ENCODE measurements around the gene OAT. TPM values are rescaled to one million over a fixed set of nuclear protein-coding genes. Genes with fewer than 3 reads are reported as not detected.

Gene OAT
- total RNA-seq, 1 donor from 2014 or later = 54.2 TPM

DNA sequence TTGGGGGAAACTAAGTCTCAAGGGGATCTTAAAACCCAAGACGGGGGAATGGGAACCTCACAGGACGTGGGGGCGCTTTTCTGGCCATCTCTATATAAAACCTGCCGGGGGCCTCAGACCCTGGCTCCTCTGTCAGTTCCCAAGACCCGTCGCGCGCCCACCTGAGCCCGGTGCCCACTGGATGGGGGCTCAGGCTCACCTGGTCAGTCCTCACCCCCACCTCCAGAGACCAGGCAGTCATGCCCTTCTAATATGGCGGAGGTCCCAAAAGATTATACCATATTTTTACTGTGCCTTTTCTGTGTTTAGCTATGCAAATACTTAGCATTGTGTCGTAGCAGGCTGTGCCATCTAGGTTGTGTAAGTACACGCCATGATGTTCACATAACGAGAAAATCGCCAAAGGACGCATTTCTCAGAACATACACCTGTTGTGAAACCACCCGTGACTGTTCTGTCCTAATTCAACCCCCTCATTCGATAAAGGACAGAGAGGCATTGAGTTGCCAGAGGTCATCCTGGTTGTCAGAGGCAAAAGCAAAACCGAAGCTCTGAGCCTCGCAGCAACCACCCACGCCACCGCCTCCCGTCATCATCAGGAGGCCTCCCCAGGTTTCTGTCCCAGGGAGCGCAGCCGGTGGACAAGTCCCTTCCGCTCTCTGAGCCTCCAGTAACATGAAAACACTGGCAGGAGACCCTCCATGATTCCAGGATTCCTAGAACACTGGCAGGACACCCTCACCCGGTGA, 28.9 kb downstream of the OAT start:
- no peak for ATAC-seq
- Histone ChIP-seq H3K4me1 (peaks cover 13% of the 10 kb centered on the region), H3K27me3 (ENCODE audit: low read depth) (no peaks in the 10 kb centered on the region), H3K27ac (no peak overlapping the region), H3K36me3 (no peaks in the 10 kb centered on the region), H3K9me3 (no peaks in the 10 kb centered on the region), H3K4me3 (peak overlapping the region; percentile 64)
- no peak for DNase-seq
- intact Hi-C loops (cut with DNase I) = loop anchor here (5.0 kb wide), 1 partner anchor 392 kb away; no protein-coding TSS in a partner anchor
- TF ChIP-seq, protein P1, sequence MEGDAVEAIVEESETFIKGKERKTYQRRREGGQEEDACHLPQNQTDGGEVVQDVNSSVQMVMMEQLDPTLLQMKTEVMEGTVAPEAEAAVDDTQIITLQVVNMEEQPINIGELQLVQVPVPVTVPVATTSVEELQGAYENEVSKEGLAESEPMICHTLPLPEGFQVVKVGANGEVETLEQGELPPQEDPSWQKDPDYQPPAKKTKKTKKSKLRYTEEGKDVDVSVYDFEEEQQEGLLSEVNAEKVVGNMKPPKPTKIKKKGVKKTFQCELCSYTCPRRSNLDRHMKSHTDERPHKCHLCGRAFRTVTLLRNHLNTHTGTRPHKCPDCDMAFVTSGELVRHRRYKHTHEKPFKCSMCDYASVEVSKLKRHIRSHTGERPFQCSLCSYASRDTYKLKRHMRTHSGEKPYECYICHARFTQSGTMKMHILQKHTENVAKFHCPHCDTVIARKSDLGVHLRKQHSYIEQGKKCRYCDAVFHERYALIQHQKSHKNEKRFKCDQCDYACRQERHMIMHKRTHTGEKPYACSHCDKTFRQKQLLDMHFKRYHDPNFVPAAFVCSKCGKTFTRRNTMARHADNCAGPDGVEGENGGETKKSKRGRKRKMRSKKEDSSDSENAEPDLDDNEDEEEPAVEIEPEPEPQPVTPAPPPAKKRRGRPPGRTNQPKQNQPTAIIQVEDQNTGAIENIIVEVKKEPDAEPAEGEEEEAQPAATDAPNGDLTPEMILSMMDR (IDR thresholded peaks at IDR 0.05) = peak; percentile 15

DNA sequence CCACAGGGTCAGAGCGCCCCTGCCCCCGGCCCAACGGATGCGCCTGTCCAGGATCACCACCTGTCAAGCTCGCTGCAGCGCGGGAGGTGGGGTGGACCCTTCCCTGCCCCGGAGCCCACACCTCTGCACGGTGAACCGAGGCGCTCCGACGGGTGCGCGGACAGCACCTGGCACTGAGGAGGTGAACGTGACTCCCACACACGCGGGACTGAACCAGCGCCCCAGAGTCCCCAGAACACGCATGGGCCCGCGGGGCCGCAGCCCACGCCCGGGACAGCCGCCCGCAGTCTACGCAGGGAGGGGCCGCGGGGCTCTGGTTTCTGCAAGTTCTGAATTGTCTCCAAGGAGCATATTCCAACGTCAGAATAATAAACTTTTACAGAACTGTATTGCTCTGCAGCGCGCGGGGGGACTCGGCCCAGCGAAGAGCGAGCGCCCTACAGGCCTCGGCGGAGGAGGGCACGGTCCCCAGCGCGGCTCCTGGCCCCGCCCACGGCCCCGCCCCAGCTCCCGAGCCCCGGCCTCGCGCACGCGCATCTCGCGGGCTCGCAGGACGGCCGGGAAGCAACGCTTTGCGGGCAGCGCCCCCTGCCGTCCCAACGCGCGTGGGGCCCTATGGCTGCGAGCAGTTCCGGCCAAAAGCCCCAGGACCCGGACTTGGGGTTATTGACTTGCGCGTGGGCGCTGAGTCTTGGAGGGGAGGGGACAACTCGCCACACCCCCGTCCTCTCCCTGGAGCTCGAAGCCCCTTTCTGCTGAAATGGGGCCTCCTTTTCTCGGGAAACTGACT, 29.7 kb downstream of the OAT start:
- peak overlapping the region; percentile 64 for H3K4me3 ChIP-seq
- H3K4me1 ChIP-seq = peaks cover 13% of the 10 kb centered on the region
- ATAC-seq = peak; percentile 98 to 99
- no peaks in the 10 kb centered on the region for H3K27me3 ChIP-seq (ENCODE audit: low read depth)
- intact Hi-C loops (cut with DNase I) = loop anchor here (5.0 kb wide), 1 partner anchor 392 kb away; no protein-coding TSS in a partner anchor
- H3K27ac ChIP-seq = peak overlapping the region; percentile 60
- no peaks in the 10 kb centered on the region for H3K36me3 ChIP-seq
- peak; percentile 93 for DNase-seq
- no peaks in the 10 kb centered on the region for H3K9me3 ChIP-seq
- TF ChIP-seq, protein P1 (IDR thresholded peaks at IDR 0.05) = peak; percentile 98

DNA sequence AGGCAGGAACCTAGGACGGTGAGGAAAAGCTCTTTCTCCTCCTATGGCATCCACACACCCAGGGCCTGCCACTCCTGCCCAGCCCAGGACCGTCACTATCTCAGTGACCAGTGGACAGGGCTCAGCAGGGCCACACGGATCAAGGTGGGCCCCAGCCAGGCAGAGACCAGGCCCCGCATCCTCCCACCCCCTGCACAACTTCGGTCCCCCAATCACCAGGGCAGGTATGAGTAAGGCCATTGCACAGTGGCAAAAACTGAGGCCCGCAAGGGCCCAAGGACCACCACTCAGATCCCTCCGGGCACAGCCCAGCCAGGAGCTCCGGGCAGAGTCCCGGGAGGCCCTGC, 30.3 kb downstream of the OAT start:
- H3K27me3 ChIP-seq (ENCODE audit: low read depth) = no peaks in the 10 kb centered on the region
- ATAC-seq = peak; percentile 4 to 16
- intact Hi-C loops (cut with DNase I) = loop anchor here (5.0 kb wide), 1 partner anchor 391 kb away; no protein-coding TSS in a partner anchor
- H3K27ac ChIP-seq = peak overlapping the region; percentile 60
- no peak for DNase-seq
- no peaks in the 10 kb centered on the region for H3K9me3 ChIP-seq
- peak overlapping the region; percentile 64 for H3K4me3 ChIP-seq
- no peaks in the 10 kb centered on the region for H3K36me3 ChIP-seq
- peaks cover 13% of the 10 kb centered on the region for H3K4me1 ChIP-seq
- TF ChIP-seq, protein P1 (IDR thresholded peaks at IDR 0.05) = no peak

DNA sequence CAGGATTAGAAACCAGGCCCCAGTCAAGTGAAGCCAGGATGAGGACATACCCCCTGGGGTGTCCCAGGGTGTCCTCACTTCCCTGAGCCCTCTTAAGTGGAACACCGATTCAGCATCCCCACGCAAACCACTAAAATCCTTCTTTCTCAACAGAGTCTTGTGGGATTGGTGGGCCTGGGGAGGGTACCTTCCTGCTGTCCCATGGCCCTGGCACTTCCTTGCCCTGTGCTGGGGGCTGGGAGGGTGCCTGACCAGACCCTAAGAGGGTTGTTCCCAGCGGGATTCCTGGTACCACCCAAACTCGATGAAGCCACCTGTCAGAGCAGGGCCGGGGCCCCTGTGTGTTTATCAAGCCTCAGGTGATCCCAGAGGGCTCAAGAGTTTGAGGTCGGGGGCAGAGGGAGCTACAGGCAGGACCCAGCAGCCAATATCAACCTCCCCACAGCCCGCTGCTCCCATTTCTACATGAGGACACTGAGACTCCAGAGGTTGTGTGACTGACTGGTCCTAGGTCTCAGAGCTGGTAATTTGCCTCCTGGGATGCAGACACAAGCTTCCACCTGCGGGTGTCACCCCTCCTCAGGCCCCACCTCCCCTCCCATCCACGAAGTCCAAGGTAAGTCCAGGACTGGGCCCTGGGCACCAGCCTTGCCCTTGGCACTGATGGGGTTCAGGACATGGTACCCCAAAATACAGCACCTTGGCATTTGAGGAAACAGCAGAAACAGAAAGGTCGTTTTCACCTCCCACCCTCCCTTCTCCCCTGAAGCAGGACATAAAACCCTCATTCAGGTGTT, 31.4 kb downstream of the OAT start:
- Histone ChIP-seq H3K9me3 (no peaks in the 10 kb centered on the region), H3K36me3 (no peaks in the 10 kb centered on the region), H3K27ac (no peak overlapping the region), H3K4me3 (no peak overlapping the region), H3K27me3 (ENCODE audit: low read depth) (peaks cover 3% of the 10 kb centered on the region), H3K4me1 (peaks cover 13% of the 10 kb centered on the region)
- TF ChIP-seq, protein P1 (IDR thresholded peaks at IDR 0.05) = no peak
- DNase-seq = no peak
- intact Hi-C loops (cut with DNase I) = loop anchor here (5.0 kb wide), 1 partner anchor 390 kb away; no protein-coding TSS in a partner anchor
- no peak for ATAC-seq
